ENCODE measurements around the gene CASZ1. TPM values are rescaled to one million over a fixed set of nuclear protein-coding genes. Genes with fewer than 3 reads are reported as not detected.

Gene CASZ1
- total and polyA plus RNA-seq, 10 of the 15 experiments (the other 5 are each of a cell fraction or from before 2014, with no cell fraction given): 0.52 to 9.8 (median 3.7) TPM

- DNase-seq (ENCODE audit: low read depth, low spot score): no peak
- Histone ChIP-seq H3K4me2 (ENCODE audit: control insufficient read depth, insufficient read depth) (no peak overlapping the region), H3K27me3 (replicated peaks in 1 of 2; ENCODE audit: control insufficient read depth in 2 of 2, insufficient read depth in 2 of 2, low read length in 1 of 2) (no peaks in the 10 kb centered on the region; a peak in 1 of 4 replicates), H2AFZ (ENCODE audit: control insufficient read depth, low read depth, low read length) (no peak overlapping the region), H3K4me1 (ENCODE audit: control insufficient read depth, insufficient read depth, low read length) (no peaks in the 10 kb centered on the region), H3K27ac (ENCODE audit: control insufficient read depth, insufficient read depth) (no peak overlapping the region), H3K79me2 (ENCODE audit: control insufficient read depth, insufficient read depth, low read length) (no peaks in the 10 kb centered on the region), H3K36me3 (ENCODE audit: control insufficient read depth in 2 of 2, insufficient read depth in 2 of 2, low read length in 1 of 2) (no peaks in the 10 kb centered on the region), H3K4me3 (no peak overlapping the region), H3K9ac (ENCODE audit: control insufficient read depth, insufficient read depth, low read length) (no peak overlapping the region), H3K9me3 (replicated peaks; ENCODE audit: control insufficient read depth, insufficient read depth, low read length) (no peaks in the 10 kb centered on the region), H4K20me1 (ENCODE audit: control insufficient read depth, insufficient read depth) (no peaks in the 10 kb centered on the region)
- RAD21 ChIA-PET (ENCODE audit: unreplicated experiment): no interaction called here
- no TSS peak for BruUV-seq (replicated peaks)
- no peak for ATAC-seq
- TF ChIP-seq RUNX3 (IDR thresholded peaks at IDR 0.05; ENCODE audit: low read length) (no peak), BCL11A (IDR thresholded peaks at IDR 0.05; ENCODE audit: low read depth, low read length) (no peak), TCF12 (IDR thresholded peaks at IDR 0.05; ENCODE audit: low read depth, low read length) (no peak), NR2F1 (conservative IDR thresholded peaks at IDR 0.05) (no peak), ZNF217 (IDR thresholded peaks at IDR 0.05) (no peak), IRF3 (IDR thresholded peaks at IDR 0.05) (no peak), FOXM1 (IDR thresholded peaks at IDR 0.05; ENCODE audit: low read depth, low read length) (no peak), YBX1 (IDR thresholded peaks at IDR 0.05) (no peak), ZNF687 (IDR thresholded peaks at IDR 0.05) (no peak), TCF7 (IDR thresholded peaks at IDR 0.05; ENCODE audit: borderline replicate concordance) (no peak), CBFB (IDR thresholded peaks at IDR 0.05; ENCODE audit: low read depth) (no peak), GABPA (IDR thresholded peaks at IDR 0.05; ENCODE audit: low read depth) (no peak), BCLAF1 (IDR thresholded peaks at IDR 0.05) (no peak), NRF1 (conservative IDR thresholded peaks at IDR 0.05; ENCODE audit: low read depth, low read length) (no peak), NFYA (IDR thresholded peaks at IDR 0.05; ENCODE audit: borderline replicate concordance, low read depth, low read length) (no peak)
- in situ Hi-C loops (cut with MboI): no loop called here
- CTCF ChIA-PET: no interaction called here
- SMC1A ChIA-PET (ENCODE audit: uncharacterized antibody, unreplicated experiment): no interaction called here
- POLR2A ChIA-PET: no interaction called here
- 77% methylated on average over 6 of the region's 6 CpGs for WGBS (ENCODE audit: insufficient coverage, insufficient replicate concordance, low lambda C conversion rate, missing lambda C conversion rate)
- intact Hi-C loops (cut with micrococcal nuclease; ENCODE audit: unreplicated experiment): no loop called here
- no peak for FAIRE-seq
Measured at GRCh38 chr1:10740123-10740522, 56.3 kb downstream of the CASZ1 start.
